ENCODE data around the gene ZSWIM4. TPM values are rescaled to one million over a fixed set of nuclear protein-coding genes. Genes with fewer than 3 reads are reported as not detected.

The ZSWIM4 gene
- total RNA-seq, 4 donors from 2014 or later = 2.8 to 19.8 (median 4.0) TPM

DNA sequence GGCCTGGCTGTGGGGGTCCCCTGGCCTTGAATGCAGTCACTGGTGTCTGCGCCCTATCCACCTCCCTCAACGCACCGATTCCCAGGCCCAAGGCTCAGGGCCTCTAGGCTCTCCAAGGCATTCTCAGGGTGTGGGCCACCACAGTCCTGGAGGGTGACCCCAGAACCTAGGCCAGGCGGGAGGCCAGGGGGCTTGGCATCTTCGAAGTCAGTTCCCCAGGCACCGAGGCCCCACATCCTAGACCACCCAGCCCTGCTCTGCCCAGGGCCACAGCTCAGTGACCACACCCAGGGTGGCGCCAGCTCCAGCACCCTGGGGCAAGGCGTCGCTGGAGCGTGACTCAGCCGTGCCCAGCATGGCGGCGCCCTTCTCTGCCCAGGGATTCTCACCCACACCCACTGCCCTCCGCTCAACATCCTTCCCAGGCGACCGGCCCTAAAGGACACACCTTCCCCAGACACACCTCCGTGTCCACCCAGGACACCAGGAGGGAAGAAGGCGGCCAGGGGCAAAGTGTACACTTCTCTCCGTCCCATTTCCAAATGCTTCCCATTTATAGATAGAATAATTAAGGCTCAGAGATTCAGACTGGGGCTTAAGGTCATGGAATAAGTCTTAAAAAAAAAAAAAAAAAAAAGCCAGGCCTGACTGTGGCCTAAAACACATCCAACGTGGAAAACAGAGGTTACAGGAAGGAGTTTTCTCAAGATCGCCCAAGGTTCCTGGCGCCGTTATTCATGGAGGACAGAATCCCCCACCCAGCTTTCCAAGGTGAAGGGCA lies 45.3 kb downstream of the ZSWIM4 start:
- no peak for DNase-seq (ENCODE audit: low spot score in 2 of 2)
- H3K27me3 ChIP-seq = no peaks in the 10 kb centered on the region
- TF ChIP-seq POLR2A (IDR thresholded peaks at IDR 0.05) = no peak
- TF ChIP-seq EP300 (IDR thresholded peaks at IDR 0.05) = no peak
- TF ChIP-seq, protein P1, sequence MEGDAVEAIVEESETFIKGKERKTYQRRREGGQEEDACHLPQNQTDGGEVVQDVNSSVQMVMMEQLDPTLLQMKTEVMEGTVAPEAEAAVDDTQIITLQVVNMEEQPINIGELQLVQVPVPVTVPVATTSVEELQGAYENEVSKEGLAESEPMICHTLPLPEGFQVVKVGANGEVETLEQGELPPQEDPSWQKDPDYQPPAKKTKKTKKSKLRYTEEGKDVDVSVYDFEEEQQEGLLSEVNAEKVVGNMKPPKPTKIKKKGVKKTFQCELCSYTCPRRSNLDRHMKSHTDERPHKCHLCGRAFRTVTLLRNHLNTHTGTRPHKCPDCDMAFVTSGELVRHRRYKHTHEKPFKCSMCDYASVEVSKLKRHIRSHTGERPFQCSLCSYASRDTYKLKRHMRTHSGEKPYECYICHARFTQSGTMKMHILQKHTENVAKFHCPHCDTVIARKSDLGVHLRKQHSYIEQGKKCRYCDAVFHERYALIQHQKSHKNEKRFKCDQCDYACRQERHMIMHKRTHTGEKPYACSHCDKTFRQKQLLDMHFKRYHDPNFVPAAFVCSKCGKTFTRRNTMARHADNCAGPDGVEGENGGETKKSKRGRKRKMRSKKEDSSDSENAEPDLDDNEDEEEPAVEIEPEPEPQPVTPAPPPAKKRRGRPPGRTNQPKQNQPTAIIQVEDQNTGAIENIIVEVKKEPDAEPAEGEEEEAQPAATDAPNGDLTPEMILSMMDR (IDR thresholded peaks at IDR 0.05) = no peak
- H3K9me3 ChIP-seq = no peaks in the 10 kb centered on the region
- H3K4me3 ChIP-seq = peak overlapping the region; percentile 85 to 99 (median 96)
- H3K4me1 ChIP-seq = peaks cover 0 to 80% (median 65%) of the 10 kb centered on the region in 4 donors
- peaks cover 0 to 11% (median 0%) of the 10 kb centered on the region in 3 donors for H3K36me3 ChIP-seq
- H3K27ac ChIP-seq = peak overlapping the region; percentile 96 to 100 (median 98)
- WGBS, 2 donors = 16 to 17% methylated on average over 21 to 23 of the region's 23 CpGs

DNA sequence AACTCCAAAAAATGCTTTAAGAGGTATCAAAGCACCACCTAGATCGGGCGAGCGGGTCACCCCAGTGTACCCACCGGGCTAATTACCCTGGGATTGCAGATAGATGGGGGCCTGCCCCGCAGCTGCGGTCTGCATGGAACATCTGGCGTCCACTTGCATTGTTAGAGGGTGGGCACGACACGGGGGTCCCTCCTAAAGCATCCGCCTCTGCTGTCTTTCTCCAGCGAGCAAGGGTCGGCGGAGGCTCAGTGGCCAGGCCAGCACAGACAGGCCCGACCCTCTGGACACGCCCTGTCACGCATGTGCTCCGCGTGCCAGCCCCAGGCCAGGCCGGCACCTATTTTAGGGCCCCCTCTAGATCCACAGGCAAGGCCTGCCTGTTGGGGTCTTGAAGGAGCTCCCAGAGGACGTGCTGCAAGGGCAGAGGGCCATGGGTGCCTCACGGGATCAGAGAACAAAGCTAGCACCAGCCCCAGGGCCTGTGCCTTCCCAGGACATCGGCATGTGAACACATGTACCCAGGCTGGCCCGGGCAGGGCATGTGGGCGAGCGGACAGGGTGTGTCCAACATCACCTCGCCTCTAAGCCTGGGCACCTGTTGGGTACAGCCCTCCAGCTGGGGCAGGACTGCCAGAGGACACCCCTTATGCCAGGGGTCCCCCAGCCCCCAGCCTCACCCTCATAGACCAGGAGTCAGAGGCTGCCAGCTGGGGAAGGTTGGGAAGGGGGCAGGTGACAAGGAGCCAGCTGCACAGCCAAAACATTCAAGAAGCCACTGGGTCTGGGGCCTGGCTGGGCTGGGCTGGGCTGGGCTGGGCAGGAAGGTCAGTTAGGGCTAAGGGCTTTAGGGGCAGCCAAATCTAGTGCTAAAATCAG lies 46.1 kb downstream of the ZSWIM4 start:
- peaks cover 0 to 80% (median 63%) of the 10 kb centered on the region in 4 donors for H3K4me1 ChIP-seq
- 9 to 13% methylated on average over 8 to 18 of the region's 26 CpGs for WGBS, 2 donors
- TF ChIP-seq, protein P1 (IDR thresholded peaks at IDR 0.05) = no peak
- TF ChIP-seq EP300 (IDR thresholded peaks at IDR 0.05) = peak in 1 of 2 donors; percentile 63
- no peaks in the 10 kb centered on the region for H3K9me3 ChIP-seq
- peak overlapping the region; percentile 85 to 99 (median 96) for H3K4me3 ChIP-seq
- H3K27ac ChIP-seq = peak overlapping the region; percentile 96 to 100 (median 98)
- H3K36me3 ChIP-seq = peaks cover 0 to 3% (median 0%) of the 10 kb centered on the region in 3 donors
- peak in 1 of 2 donors; percentile 42 for DNase-seq (ENCODE audit: low spot score in 2 of 2)
- H3K27me3 ChIP-seq = no peaks in the 10 kb centered on the region

DNA sequence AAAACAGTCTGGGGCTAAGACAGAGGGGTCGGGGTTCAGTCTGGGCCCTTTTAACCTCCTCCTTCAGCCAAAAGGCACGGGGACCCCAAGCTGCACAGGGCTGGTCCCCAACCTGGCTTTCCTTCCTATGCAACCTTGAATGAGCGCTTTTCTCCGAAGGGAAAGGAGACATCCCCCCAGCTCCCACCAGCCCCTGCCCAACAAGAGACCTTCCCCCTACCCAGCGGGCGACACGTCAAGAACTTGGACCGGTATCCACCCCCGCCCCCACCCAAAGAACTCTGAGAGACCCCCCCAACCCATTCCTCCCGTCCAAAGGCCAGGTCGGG lies 46.7 kb downstream of the ZSWIM4 start:
- Histone ChIP-seq H3K9me3 (no peaks in the 10 kb centered on the region), H3K4me3 (peak overlapping the region; percentile 85 to 99 (median 96)), H3K4me1 (peaks cover 0 to 80% (median 63%) of the 10 kb centered on the region in 4 donors), H3K27ac (peak overlapping the region; percentile 96 to 100 (median 98)), H3K27me3 (no peaks in the 10 kb centered on the region), H3K36me3 (no peaks in the 10 kb centered on the region)
- TF ChIP-seq EP300 (IDR thresholded peaks at IDR 0.05) (no peak), POLR2A (IDR thresholded peaks at IDR 0.05) (no peak)
- TF ChIP-seq, protein P1 (IDR thresholded peaks at IDR 0.05) = no peak
- 1 to 2% methylated on average over 9 to 11 of the region's 11 CpGs for WGBS, 2 donors
- DNase-seq (ENCODE audit: low spot score in 2 of 2) = no peak

DNA sequence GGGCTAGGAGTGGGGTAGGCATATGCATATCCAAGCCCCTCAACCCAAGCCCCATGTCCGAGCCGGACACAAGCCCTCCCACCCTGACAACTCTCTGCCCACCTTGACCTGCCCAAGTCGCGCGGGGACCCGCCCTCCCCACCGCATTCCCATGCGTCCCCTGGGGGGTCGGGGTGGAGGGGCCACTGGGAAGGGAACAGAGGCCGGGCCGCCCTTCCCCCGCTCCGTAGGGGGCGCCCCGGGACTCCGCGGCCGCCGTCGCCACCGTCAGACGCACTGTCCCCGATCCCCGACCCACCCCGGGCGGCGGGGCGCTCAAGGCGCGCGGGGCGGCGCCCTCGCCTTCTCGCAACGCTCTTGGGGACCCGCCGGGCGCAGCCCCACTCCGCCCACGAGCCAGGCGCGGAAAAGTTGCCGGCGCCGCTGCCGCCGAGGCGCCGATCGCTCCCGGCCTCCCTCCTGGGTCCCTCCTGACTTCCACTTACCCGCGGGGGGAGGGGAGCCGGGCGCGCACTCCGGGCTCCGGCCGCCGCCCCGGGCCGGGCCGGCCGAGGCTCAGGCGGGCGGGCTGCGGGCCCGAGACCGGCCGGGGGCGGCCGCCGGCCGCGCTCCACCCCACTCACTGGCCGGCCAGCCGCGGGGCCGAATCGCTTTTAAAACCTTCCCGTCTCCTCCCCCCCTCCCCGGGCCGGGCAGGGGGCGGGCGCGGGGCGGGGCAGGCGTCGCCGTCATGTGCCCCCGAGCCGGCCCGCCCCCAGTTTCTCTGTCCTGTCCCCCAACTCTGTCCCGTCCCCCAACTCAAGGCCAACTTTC lies 47.3 kb downstream of the ZSWIM4 start:
- WGBS, 2 donors = 0% methylated on average over 31 to 32 of the region's 95 CpGs
- Histone ChIP-seq H3K9me3 (no peaks in the 10 kb centered on the region), H3K4me1 (peaks cover 0 to 79% (median 60%) of the 10 kb centered on the region in 4 donors), H3K27ac (peak overlapping the region; percentile 96 to 100 (median 98)), H3K4me3 (peak overlapping the region; percentile 85 to 99 (median 96)), H3K27me3 (no peaks in the 10 kb centered on the region), H3K36me3 (no peaks in the 10 kb centered on the region)
- DNase-seq (ENCODE audit: low spot score in 2 of 2) = peak; percentile 82 to 88
- TF ChIP-seq EP300 (IDR thresholded peaks at IDR 0.05) (peak in 1 of 2 donors; percentile 86), POLR2A (IDR thresholded peaks at IDR 0.05) (peak; percentile 93 to 96)
- TF ChIP-seq, protein P1 (IDR thresholded peaks at IDR 0.05) = peak in 2 of 5 experiments; percentile 11 to 28

Measured in tibial nerve (tissue), 4 donors.